SH-SY5Y (cell line): ENCODE measurements around the gene ASCL5.

Experiments
- GATA2 ChIP-seq: IDR thresholded peaks from 2 replicates; pipeline ENCODE4 v1.6.1; 2011; ENCODE audit warnings: mild to moderate bottlenecking, low read depth, low read length
- GATA3 ChIP-seq: IDR thresholded peaks from 2 replicates; pipeline ENCODE4 v1.6.1; 2011; ENCODE audit warnings: low read depth, mild to moderate bottlenecking, low read length, moderate library complexity

DNA sequence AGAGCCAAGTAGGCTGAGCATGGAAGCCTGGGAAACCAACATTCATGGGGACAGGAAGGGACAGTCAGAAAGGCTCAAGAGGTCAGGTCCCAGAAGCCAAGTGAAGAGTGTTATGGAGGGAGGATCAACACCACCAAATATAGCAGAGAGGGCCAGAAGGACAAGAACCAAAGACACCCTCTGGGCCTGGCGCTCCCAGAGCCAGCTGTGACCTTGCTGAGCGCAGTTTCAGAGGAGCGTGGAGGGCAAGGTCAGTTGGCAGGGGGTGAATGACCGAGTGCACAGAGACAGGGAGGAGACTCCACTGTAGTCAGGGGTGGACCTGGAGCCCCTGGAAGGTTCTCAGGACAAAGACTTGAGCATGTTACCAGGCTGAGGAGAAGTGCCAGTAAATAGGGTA, 4.4 kb upstream of the ASCL5 start:
- TF ChIP-seq GATA2 (no peak), GATA3 (no peak)
